HG02642 (cell line): ENCODE results near the gene WRAP73.

Experiments
- ATAC-seq: cut with Tn5 transposase; IDR thresholded peaks from one replicate; pipeline ENCODE4 v1.9.1; 2021; ENCODE audit warnings: mild to moderate bottlenecking; ENCODE audit not compliant: unreplicated experiment, poor library complexity

Gene WRAP73

DNA sequence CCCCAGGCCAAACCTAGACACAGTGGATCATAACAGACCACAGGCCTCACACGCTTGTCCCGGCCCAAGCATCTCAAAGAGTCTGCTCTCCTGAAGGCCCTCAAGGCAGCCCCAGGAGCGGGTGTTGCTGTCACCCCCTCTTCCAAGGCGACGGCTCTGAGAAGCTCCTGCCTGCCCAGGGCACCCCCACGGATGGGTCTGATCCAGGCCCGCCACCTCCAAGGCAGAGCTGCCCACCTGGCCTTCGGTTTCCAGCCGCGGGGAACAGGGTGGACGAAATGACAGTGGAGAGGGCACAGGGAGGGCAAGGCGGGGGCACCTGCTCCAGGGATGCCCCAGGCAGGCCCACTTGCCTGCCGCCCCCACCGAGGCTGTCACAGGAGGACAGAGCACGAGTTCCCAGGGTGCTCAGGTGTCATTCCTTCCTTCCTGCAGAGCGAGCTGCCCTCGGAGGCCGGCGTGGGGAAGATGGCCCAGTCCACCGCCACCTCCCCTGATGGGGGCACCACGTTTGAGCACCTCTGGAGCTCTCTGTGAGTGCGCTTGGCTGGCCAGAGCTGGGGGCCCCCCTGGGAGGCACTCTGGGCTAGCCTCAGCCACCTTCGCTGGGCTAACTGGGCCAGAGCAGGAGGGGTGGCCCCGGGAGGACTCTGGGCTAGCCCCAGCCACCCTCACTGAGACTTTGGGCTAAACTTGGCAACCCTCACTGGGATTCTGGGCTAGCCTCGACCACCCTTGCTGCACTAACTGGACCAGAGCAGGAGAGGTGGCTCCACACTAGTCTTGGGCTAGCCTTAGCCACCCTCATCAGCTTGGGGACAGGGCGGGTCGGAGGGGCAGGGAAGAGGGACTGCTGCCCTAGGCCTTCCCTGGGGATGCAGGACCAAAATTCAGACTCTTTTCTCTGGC, 32.2 kb upstream of the WRAP73 start:
- ATAC-seq = no peak

DNA sequence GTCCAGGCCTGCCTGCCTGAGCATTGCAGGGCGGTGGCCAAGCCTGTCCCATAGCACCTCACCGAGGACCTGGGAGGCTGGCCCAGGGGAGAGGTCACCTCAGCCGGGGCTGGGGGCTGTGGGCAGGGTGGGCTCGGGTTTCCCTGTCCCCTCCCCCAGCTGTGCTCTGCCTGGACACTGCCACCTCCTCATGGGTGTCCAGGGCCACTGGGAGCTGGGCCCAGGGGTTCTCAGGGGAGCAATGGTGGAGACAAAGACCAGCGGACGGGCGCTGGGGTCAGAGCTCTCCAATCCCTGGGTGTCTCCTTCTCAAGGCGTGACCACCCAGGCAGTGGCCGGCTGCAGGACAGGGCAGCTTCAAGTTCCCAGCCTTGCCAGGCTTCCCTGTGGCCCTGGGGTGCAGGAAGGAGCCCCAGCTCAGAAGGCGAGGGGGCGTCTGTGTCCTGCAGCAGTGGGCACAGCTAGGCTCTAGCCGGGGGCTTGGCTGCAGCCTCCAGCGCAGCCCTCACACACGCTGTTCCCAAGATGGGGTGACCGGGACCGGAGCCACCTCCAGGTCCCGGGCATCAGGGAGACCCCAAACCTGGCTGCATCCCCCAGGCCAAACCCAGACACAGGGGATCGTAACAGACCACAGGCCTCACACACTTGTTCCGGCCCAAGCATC, 31.5 kb upstream of the WRAP73 start:
- no peak for ATAC-seq

DNA sequence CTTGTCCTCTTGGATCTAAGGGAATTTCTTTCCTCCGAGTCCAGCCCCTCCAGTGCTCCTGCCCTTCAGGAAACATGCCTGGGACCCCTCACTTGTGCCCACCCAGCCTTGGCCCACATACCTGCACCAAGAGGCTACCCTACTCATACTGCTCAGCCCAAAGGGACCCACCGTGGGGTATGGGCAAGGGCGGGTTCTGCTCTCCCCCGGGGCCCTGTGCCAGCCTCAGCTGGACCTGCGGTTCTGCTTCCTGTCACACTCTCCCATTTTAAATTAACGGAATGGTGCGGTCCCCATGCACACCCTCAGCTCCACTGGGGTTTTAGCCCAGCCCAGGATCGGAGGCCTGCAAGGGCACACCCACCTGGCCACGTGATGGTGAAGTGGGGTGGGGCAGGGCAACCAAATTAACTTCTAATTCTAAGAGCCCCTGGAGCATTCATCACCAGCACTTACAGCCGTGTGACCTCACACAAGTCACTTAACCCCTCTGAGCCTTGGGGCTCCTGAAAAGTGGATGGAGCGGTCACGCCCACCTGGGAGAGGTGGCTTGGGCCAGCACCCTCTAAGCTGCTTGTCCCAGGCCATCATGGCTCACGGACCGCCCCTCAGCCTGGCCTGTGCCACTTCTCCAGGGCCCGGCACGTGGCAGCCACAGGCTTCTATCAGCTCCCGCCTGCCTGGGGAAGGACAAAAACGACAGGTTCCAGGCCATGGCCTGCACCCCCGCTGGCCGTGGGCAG, 30.8 kb upstream of the WRAP73 start:
- ATAC-seq = no peak

DNA sequence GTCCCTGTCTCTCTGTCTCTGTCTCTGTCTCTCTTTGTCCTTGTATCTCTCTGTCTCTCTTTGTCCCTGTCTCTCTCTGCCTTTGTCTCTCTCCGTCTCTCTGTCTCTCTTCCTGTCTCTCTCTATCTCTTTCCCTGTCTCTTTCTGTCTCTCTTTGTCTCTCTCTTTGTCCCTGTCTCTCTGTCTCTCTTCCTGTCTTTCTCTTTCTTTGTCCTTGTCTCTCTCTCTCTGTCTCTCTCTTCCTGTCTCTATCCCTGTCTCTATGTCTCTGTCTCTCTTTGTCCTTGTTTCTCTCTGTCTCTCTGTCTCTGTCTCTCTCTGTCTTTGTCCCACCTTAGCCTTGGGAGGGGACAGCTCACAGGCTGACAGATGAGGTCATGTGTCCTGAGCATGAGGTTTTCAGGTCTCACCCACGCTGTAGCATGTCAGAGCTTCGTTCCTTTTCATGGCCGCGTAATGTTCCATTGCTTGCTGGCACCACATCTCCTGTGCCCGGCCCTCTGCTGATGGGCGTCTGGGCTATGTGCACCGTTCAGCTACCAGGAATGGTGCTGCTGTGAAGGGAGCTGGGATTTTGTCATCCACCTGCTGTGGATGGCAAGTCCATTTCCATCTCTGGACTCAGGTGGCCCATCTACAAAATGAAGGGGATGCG, 30.0 kb upstream of the WRAP73 start:
- ATAC-seq = no peak

DNA sequence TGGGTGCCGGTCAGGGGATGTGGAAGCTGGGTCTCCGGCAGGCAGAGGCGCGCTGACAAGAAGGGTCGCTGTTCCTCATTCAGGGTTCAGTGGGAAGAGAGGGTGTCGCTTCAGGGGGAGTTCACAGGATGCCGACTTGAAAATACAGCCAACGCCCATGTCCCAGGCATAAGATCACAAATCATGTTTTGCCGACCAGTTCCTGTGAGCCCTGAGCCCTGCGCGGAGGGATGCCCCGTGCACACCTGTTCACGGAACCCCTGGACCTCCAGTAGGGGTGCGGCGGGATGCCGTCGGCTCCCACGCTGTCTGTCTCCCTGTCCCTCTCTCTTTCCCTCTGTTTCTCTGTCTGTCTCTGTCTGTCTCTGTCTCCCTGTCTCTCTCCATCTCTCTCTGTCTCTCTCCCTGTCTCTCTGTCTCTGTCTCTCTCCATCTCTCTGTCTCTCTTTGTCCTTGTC, 29.2 kb upstream of the WRAP73 start:
- no peak for ATAC-seq

DNA sequence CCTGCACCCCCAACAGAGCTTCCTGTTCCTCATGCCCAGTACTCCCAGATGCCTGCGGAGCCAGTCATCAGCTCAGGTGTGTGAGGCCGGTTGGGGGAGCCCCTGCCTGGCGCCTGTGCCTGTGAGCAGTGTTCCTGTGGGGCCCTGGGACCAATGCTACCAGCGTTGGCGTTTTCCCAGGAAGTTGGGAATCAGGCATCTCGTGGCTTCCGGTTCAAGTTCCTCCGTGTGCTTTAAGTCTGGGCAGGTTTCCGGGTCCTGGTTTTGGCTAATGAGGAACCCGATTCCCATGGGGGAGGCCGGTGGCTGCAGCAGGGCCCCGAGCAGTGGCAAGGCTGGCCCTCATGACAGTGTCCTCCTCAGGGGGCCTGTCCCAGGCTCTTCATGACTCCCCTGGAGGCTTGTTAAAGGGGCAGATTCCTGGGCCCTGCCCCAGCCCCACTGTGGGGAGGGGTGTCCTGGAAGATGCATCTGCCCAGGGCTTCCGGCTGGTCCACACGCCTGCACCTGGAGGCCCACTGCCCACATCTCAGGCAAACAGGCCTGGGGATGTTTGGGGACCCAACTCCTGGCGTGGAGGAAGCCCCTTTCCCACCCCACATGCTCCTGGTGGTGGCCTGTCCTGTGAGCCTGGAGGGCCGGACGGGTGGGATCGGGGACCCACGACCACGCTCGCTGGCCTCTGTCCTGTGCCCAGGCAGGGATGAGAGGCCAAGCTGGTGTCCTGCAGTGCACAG, 28.6 kb upstream of the WRAP73 start:
- no peak for ATAC-seq

DNA sequence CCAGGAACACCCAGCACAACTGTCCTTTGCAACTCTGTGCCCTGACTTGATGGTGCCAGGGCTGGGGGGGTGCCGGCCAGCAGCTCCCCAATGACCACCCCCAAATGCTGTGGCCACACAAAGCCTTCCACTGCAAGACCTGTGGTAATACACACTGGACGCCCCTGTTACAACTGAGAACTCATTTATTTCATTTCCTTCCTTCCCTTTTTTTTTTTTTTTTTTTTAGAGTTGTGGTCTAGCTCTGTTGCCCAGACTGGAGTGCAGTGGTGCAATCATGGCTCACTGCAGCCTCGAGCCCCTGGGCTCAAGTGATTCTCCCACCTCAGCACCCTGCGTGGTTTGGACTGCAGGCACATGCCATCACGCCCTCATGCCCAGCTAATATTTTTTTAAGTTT, 27.6 kb upstream of the WRAP73 start:
- no peak for ATAC-seq

DNA sequence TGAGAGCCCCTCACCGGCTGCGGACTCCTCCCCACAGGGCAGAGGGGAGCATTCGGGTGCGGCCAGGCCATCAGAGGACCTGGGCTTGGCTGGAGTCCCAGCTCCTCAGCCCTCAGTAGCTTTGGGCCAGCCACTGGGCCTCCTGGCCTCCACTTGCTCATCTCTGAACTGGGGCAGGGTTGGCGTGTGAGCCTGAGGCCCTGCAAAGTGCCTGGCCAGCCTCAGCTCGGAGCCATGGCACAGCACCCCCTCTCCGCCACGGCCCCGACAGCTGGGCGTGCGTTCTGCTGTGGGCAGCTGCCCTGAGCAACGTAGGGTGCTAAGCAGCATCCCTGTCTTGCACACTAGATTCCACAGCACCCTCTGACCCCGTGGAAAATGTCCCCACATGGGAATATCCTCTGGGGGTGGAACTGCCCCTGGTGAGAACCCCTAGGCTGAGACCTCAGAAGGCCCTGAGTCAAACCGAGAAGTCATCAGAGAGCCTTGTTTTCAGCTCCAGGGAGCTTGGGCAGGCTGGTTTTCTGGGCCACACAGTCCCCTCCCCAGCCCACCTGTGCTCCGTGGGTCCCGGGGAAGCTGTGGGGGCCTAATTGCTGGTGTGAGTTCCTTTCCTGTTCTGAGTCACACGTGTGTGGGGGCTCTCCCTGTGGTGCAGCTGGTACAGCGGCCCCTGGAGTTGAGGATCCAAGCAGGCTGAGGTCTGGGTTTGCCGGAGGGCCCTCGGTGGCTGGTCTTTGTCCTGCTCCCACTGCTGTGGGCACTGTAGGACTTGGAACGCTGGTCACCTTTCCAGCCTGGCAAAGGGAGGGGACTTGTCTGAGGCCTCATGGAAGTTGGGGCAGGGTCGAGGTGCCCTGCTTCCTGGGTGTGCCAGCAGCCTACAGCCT, 26.9 kb upstream of the WRAP73 start:
- peak; percentile 61 for ATAC-seq

DNA sequence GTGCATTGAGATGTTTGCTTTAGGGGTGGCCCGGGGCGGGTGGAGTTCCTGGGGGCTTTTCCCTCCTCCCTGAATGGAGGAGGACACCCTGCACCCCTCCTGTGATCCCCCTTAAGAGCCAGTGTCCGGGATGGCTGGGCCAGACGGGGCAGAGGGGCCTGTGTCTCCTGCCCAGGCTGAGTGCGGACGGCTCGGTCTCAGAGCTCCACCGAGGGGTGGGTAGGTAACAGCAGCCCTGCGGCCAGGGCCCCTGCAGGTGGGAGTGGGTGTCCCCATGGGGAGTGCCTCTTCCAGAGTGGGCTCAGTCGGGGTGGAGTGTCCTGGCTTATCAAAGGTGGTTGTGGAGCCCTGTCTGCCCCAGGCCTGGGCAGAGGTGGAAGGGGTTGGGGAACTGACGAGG, 25.5 kb upstream of the WRAP73 start:
- no peak for ATAC-seq

DNA sequence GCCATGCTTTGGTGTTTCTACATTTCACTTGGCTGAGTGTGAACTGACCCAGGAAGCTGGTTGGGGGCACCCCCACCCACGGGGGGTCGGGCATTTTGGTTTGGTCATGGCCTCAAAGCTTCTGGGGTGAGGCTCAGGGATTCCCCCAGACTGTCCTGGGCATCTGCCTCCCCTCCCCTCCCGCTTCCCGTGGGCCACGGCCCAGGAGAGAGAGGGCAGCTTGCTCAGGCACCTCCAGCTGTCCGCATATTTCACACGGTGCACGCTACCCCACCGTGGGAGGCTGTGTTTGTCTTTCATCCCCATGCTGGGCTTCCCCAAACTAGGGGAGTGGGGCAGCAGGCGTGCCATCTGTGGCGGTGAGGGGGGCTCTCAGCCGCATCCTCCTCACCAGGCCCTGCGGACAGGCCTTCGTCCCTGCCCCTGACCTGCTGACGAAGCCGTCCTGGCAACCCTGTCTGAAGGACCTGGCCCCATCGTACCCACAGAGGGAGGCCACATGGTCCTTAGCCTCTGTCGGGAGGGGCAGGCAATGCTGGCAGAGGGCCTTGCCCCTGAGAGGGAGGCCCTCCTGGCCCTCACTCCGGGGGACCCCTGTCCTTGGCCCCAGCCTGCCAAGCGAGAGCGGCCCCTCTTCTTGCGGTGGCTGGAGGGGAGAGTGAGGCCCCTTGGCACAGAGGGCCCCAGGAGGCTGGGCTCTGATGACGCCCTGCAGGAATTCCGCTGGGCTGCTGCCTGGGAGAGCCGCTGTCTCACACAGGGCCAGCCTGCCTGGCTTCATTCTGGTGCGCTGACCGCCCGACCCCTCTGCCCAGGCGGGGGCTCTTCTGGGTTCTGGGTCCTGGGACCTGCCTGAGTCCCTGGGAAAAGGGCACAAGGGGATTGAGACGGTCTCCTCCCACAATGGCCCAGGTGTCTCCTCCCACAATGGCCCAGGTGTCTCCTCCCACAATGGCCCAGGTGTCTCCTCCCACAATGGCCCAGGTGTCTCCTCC, 24.5 kb upstream of the WRAP73 start:
- ATAC-seq = no peak

DNA sequence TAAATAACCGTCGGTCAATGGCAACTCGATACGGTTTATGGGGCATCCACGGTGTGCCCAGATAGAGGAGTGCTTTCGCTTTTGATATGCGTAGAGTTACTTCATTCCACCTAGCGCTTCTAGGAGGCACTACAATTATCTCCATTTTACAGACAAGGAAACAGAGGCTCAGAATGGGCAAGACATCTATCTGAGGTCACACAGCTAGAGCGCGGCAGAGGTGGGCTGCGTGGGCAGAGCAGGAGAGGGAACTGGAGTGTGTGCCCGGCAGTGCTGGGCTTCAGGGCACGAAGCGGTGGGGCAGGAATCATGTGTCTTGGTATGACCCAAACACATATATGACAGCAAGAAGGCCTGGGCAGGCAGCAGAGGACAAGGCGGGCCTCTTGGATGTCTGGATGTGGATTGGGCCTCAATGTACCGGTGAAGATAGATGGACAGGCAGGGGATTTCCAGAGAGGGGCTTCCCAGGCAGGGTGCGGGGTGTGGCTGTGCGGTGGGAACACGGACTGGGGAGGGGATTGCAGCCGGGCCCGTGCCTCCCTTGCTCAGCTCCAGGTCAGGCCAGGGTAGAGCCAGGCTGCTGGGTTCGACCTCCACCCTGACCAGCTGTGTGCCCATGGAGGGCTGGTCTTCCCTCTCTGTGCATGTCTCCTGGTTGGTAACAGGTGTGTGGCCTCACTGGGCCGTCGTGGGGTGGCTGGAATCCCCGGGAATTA, 23.6 kb upstream of the WRAP73 start:
- ATAC-seq = no peak

DNA sequence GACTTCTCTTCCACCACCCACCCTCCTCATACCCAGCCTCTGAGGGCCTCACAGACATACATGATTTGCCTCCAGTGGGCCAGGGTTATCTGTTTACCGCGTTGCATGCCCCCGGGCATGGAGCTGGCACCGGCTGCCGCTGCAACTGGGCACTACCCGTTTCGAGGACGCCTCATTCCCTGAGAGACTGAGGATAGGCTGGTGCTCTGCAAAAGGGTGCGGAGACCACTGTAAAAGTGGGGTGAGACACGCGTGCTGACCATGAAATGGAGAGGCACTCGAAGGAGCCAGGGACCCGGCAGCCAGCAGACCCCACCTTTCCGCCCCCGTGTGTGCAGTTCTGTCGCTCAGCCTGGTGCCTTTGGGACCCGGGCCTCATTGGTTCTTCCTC, 23.1 kb upstream of the WRAP73 start:
- no peak for ATAC-seq

DNA sequence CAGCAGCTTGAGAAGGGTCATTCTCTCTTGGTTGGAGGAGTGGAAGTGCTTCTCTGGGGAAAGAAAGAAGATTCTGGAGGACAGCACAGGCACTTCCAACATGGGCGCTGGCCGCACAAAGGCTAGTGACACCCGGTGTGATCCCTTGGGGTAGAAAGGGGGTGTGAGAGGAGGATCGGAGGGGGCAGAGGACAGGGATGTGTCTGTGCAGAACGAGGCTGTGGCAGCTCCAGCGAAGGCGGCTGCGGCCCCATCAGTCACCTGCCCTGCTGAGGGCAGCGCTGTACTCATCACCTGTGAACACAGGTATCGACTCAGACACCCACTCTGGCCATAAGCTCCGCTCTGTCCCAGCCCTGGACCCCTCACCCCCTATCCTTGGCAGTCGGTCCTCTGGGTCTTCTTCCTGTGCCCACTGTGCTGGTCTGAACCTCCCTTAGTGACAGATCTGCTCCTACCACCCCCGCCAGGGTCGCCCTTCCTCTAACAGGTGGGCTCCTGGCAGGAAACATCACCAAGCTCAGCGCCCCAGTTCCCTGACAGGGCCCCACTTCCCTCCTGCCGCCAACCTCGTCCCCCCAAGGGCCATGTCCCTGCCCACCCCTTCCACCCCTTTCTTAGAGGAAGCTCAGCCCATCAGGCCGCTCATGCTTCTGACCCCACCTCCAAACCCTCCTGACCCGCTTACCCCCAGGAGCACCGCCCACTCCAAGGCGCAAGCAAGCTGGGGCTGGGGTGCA, 22.5 kb upstream of the WRAP73 start:
- no peak for ATAC-seq

DNA sequence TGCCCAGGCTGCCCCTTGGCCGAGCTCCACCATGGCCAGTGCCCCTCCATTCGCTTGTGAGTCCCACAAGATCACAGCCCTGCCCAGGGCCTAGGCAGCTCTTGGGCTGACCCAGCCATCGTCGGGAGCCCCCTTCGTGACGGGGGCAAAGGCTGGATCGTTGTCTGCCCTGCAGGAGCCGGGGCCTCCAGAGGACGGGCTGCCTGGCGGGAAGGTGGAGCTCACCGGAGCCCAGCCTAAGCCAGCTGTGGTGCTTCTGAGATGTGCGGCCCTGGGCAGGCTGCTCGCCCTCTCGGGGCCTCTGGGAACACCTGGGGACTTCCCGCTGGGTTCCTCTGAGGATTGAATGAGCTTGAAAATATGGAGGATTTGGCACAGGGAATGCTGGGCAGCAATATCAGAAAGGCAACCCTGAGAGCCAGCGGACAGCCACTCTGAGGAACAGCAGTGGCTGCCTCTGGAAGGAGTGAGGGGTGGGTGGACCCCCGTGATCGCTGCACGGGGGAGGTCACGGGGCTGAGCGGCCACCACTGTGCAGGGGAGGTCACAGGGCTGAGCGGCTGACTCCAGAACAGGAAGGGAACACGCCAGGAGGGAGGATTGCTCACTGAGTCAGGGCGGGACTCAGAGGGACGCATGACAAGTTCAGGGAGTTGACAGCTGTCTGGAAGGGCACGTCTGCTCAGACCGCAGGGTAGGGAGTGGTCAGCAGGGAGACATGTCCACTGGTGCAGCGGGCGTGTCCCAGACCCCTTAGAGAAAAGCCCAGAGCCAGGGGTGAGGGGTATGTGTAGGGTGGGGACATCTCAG, 21.7 kb upstream of the WRAP73 start:
- ATAC-seq = no peak

DNA sequence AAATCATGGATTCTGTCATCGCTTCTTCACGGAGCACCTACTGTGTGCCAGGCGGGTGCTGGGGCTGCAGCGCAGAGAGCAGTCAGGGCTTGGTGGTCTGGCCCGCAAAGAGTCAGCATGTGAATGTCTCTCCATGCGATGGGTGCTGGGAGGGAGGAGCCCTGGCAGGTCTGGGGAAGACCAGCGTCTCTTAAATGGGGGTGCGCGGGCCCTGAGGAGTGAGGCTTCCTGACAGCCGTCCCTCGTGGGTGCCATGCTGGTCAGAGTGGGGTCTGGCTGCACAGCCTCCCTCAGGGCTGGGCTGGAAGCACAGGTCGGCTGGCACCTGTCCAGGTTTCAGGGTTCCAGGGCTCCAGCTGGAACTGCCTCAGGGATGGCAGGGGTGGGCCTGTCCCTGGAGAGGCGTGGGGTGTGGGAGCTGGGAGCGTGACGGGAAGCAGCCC, 20.9 kb upstream of the WRAP73 start:
- ATAC-seq = no peak
